A673 (cell line): ENCODE results near the gene OS9. TPM values are rescaled to one million over a fixed set of nuclear protein-coding genes. Genes with fewer than 3 reads are reported as not detected.
A peak's percentile ranks its signal among the peaks of the same experiment; 100 is the strongest.

Source experiments
- BruUV-seq: library from RNA; stranded (reverse); fragments of 400-500 nt; replicated peaks from 2 replicates; lab custom pipeline; 2021; lab: Mats Ljungman, UMichigan
- CTCF ChIA-PET: fragments of 300-600 bp; sonication (Branson Sonifier 250); formaldehyde crosslinking; loops from one replicate; lab custom pipeline; 2022; ENCODE audit warnings: antibody characterized with exemption; lab: Charles Lee
- POLR2A ChIA-PET: fragments of 300-600 bp; sonication (Branson Sonifier 250); formaldehyde crosslinking; loops from one replicate; lab custom pipeline; 2022; ENCODE audit warnings: antibody characterized with exemption; ENCODE audit not compliant: low non-redundant PET; lab: Charles Lee
- DNase-seq: peaks from one replicate; pipeline ENCODE4 v3.0.0-alpha.2; 2015; ENCODE audit warnings: low spot score
- H3K27ac ChIP-seq: fragments of 200-600 bp; sonication (generic); 2 replicates; pipeline ENCODE4 v1.5.1; 2016; ENCODE audit warnings: mixed run types, low read depth, mild to moderate bottlenecking, mixed read lengths, antibody characterized with exemption, low read length; ENCODE audit not compliant: poor library complexity, severe bottlenecking
- H3K27me3 ChIP-seq: fragments of 200-600 bp; sonication (generic); replicated peaks from 2 replicates; pipeline ENCODE4 v1.6.1; 2017; ENCODE audit warnings: mixed run types, low read depth, mild to moderate bottlenecking, mixed read lengths, antibody characterized with exemption, low read length; ENCODE audit not compliant: insufficient read depth, poor library complexity
- H3K36me3 ChIP-seq: fragments of 200-600 bp; sonication (generic); 2 replicates; pipeline ENCODE4 v1.6.1; 2016; ENCODE audit warnings: mixed run types, mild to moderate bottlenecking, mixed read lengths, antibody characterized with exemption, low read length; ENCODE audit not compliant: insufficient read depth, poor library complexity, severe bottlenecking
- H3K4me1 ChIP-seq: fragments of 200-600 bp; sonication (generic); 2 replicates; pipeline ENCODE4 v1.6.1; 2017; ENCODE audit warnings: mixed run types, mild to moderate bottlenecking, mixed read lengths, antibody characterized with exemption, low read length; ENCODE audit not compliant: insufficient read depth, poor library complexity, severe bottlenecking
- H3K4me3 ChIP-seq: fragments of 200-600 bp; sonication (generic); 2 replicates; pipeline ENCODE4 v1.5.1; 2016; ENCODE audit warnings: low read depth, mixed run types, mild to moderate bottlenecking, mixed read lengths, low read length; ENCODE audit not compliant: poor library complexity, severe bottlenecking
- H3K9me3 ChIP-seq: fragments of 200-600 bp; sonication (generic); 2 replicates; pipeline ENCODE4 v1.6.1; 2016; ENCODE audit warnings: mixed run types, low read depth, mild to moderate bottlenecking, mixed read lengths, antibody characterized with exemption, low read length; ENCODE audit not compliant: poor library complexity, severe bottlenecking
- CTCF ChIP-seq: fragments of 300-800, 200-600 bp; sonication (generic); conservative IDR thresholded peaks from 2 replicates; pipeline ENCODE4 v1.5.1; 2017; ENCODE audit warnings: low read depth, mild to moderate bottlenecking, antibody characterized with exemption, low read length, moderate library complexity, mixed read lengths
- EZH2 ChIP-seq: fragments of 200-600 bp; sonication (generic); IDR thresholded peaks from 2 replicates; pipeline ENCODE4 v1.6.1; 2017; ENCODE audit warnings: borderline replicate concordance, low read depth, mild to moderate bottlenecking, mixed read lengths, antibody characterized with exemption, low read length; ENCODE audit not compliant: poor library complexity, severe bottlenecking
- intact Hi-C: fragments of 100-400 bp; cut with micrococcal nuclease; formaldehyde crosslinking; loops from one replicate; pipeline ENCODE4 v1.10.0; 2022; ENCODE audit not compliant: unreplicated experiment
- total RNA-seq: library from RNA; stranded (reverse); gene quantifications from 2 replicates; pipeline ENCODE4 v1.2.3, GENCODE V29; 2021

Gene OS9
- total RNA-seq, 1 experiment from 2014 or later, result 142 TPM

- Histone ChIP-seq H3K36me3 (peaks cover 35% of the 10 kb centered on the region), H3K27me3 (no peaks in the 10 kb centered on the region), H3K4me3 (peak within 1 kb of the TSS; percentile 87), H3K9me3 (no peaks in the 10 kb centered on the region), H3K4me1 (peaks cover 33% of the 10 kb centered on the region), H3K27ac (peak within 1 kb of the TSS; percentile 93)
- TSS peak; percentile 75 for BruUV-seq
- POLR2A ChIA-PET, result no interaction called here
- peak; percentile 100 for DNase-seq
- CTCF ChIA-PET, result interaction anchor here (0.6 kb wide), 1 partner anchor 55 kb away, joined by 3 read pairs; no protein-coding TSS in a partner anchor
- intact Hi-C loops, result no loop called here
- TF ChIP-seq CTCF (no peak), EZH2 (no peak)
Observed at GRCh38 chr12:57751788-57752667, 58.1 kb downstream of the OS9 start, which contains the start of gene CDK4. Gene CDK4 (minus strand): TSS chr12:57752310. CDS start chr12:57751717, 593 bp downstream.

- POLR2A ChIA-PET, result no interaction called here
Observed at GRCh38 chr12:57752668-57753000, 58.7 kb downstream of the OS9 start.

GRCh38 chr12:57753756-57754337 lies 59.9 kb downstream of the OS9 start:
- Histone ChIP-seq H3K4me1 (peaks cover 33% of the 10 kb centered on the region), H3K9me3 (no peaks in the 10 kb centered on the region), H3K27ac (no peak overlapping the region), H3K4me3 (peak overlapping the region; percentile 60), H3K36me3 (peaks cover 25% of the 10 kb centered on the region), H3K27me3 (no peaks in the 10 kb centered on the region)
- TF ChIP-seq CTCF, result no peak
- TF ChIP-seq EZH2, result no peak
- DNase-seq, result no peak
- CTCF ChIA-PET, result no interaction called here
- POLR2A ChIA-PET, result no interaction called here
- intact Hi-C loops, result no loop called here
- no TSS peak for BruUV-seq

More at GRCh38 chr12:57752668-57753000, 58.7 kb downstream of the OS9 start:
- DNase-seq, result no peak
- intact Hi-C loops, result no loop called here
- Histone ChIP-seq H3K36me3 (peaks cover 29% of the 10 kb centered on the region), H3K4me3 (peak overlapping the region; percentile 87), H3K9me3 (no peaks in the 10 kb centered on the region), H3K27ac (peak overlapping the region; percentile 12), H3K4me1 (peaks cover 33% of the 10 kb centered on the region), H3K27me3 (no peaks in the 10 kb centered on the region)
- TF ChIP-seq EZH2 (no peak), CTCF (no peak)
- no TSS peak for BruUV-seq
- CTCF ChIA-PET, result no interaction called here
